Measurements from ENCODE around the gene CARHSP1.
"Not testable (repeated sequence)": the region's sequence is repeated elsewhere in the genome, so short reads cannot be mapped to it uniquely, and the experiment has no call there.

The CARHSP1 gene

DNA sequence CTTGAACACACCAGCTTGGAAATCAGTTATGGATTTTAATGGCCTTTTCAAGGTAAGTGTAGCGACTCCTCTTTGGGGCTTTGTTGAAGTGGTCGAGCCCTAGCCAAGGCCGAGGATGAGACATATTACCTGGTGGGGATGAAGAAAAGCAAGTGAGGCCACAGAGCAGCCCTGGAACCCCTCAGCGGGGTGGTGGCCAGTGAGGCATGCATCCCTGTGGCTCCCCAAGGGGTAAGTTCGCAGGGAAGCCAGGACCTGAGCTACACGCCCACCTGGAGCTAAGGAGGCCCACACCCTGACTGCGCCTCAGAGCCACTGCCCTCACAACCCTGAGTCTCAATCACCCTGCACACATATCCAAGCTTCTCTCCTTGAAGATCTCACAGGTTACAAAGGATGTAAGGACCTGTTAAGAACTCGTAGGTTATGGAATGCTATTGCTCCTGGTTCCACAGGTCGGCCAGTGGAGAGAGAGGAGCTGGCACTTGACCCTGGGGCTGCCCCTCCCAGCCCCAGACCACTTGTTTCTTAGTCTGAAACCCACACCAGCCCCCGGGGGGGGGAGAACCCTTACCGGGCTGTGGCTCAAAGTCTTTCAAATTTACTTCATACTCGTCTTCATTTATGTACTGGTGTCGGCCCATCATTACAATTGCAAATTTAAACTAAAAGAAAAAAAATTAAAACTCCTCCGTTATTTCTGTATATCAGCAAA is 25.3 kb upstream of the CARHSP1 start:
- FAIRE-seq (no peak), DNase-seq (ENCODE audit: low spot score) (no peak)

GRCh38 chr16:8893426-8893825 is 24.6 kb upstream of the CARHSP1 start:
- no peak for DNase-seq (ENCODE audit: low spot score)
- no peak for FAIRE-seq

- DNase-seq (ENCODE audit: low spot score) (no peak), FAIRE-seq (no peak)
These were observed 23.3 kb upstream of the CARHSP1 start for GRCh38 chr16:8892101-8892575.

- FAIRE-seq (no peak), DNase-seq (ENCODE audit: low spot score) (no peak)
These were observed 21.7 kb upstream of the CARHSP1 start for GRCh38 chr16:8890549-8890921.

DNA sequence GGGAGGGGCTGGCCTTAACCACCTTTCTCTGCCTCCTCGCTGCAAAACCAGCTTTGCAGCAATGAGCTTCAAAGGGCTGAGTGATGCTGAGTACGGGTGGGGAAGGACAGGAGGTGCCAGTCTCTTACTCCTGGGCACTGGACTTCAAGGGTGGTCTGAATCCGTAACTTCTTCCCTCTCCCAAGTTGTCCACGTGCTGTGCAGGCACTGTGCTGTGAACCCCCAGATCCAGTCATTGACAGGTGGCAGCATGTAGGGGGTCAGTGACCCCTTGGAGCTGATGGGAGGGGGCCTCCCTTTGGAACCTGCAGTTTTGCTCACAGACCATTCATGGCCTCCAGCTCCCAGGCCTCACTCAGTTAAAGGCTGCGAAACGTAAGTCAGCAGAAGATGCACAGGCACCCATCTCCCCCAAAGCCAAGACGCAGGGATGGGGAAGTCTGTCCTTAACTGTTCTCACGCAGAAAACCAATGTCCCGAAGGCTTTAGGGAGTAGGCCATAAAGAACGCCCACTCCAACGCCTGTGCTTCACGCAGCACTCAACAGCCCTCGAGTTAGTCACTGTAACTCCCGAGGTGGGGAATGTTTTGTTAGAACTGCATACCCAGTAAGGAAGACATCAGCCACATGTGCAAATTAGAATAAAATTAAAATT is 21.2 kb upstream of the CARHSP1 start:
- FAIRE-seq (no peak), DNase-seq (ENCODE audit: low spot score) (no peak)

GRCh38 chr16:8888951-8889892 is 20.4 kb upstream of the CARHSP1 start:
- FAIRE-seq = no peak
- no peak for DNase-seq (ENCODE audit: low spot score)

- FAIRE-seq = peak; percentile 80
- peak; percentile 85 for DNase-seq (ENCODE audit: low spot score)
These were observed 19.2 kb upstream of the CARHSP1 start for GRCh38 chr16:8887952-8888560.

- FAIRE-seq = no peak
- no peak for DNase-seq (ENCODE audit: low spot score)
These were observed 18.6 kb upstream of the CARHSP1 start for GRCh38 chr16:8887431-8887765.

DNA sequence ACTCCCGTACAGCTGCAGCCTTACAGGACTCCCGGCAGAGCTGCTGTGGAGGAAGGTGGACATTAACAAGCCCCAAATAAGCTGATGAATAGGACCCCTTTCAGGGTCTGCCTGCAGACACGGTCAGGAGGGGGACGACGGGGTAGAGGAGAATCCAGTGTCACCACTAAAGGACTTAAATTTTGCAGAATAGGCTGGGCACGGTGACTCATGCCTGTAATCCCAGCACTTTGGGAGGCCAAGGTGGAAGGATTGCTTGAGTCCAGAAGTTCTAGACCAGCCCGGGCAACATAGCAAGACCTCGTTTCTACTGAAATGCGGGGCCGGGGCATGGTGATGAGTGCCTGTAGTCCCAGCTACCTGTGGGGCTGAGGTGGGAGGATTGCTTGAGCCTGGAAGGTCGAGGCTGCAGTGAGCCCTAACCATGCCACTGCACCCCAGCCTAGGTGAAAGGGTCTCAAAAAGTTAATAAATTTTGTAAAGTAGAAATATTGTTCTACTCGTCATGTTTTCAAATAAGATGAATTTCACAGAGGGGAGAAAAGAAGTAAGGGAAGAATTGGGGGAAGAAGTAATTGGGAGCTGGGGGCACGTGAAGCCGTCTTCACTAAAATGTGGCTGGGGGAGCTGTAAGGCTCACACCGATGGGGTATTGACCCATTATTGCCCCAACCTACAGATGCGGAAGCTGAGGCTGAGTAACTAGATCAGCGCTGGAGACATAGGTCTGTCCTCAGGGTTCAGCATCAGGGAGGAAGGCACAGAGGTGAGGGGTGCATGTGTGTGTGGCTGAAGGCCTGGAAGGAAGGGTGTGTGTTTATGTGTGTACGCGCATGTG is 18.0 kb upstream of the CARHSP1 start:
- DNase-seq (ENCODE audit: low spot score) = no peak
- FAIRE-seq = no peak

GRCh38 chr16:8885674-8886592 is 17.1 kb upstream of the CARHSP1 start:
- no peak for FAIRE-seq
- DNase-seq (ENCODE audit: low spot score) = peak; percentile 59

- DNase-seq (ENCODE audit: low spot score) (no peak), FAIRE-seq (no peak)
These were observed 14.0 kb upstream of the CARHSP1 start for GRCh38 chr16:8882725-8883377.

GRCh38 chr16:8882041-8882617 is 13.3 kb upstream of the CARHSP1 start, which contains the start of gene LITAFD:
Gene LITAFD (plus strand): TSS chr16:8882351. CDS start chr16:8884356, 2,005 bp downstream.
- no peak for DNase-seq (ENCODE audit: low spot score)
- FAIRE-seq = no peak

DNA sequence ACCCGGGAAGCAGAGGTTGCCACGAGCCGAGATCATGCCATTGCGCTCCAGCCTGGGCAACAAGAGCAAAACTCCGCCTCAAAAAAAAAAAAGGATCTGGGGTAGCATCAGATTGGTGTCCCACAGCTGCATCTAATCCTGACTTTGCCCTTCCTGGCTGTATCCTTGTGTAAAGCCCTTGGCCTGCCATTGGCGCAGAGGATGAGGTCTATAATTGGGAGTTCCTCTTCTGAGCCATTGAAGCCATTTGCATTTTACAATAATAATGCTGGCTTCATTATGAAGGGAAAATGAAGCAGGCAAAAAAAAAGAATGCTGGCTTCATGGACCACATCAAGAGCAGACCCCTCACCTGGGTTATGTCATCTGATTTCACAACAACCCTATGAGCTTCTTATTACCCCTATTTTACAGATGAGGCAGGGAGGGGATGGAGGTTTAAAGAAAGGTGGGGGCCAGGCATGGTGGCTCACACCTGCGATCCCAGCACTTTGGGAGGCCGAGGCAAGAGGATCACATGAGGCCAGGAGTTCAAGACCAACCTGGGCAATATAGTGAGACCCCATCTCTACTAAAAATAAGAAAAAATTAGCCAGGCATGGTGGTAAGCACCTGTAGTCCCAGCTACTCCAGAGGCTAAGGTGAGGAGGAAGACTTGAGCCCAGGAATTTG is 12.2 kb upstream of the CARHSP1 start:
- FAIRE-seq = no peak
- no peak for DNase-seq (ENCODE audit: low spot score)

DNA sequence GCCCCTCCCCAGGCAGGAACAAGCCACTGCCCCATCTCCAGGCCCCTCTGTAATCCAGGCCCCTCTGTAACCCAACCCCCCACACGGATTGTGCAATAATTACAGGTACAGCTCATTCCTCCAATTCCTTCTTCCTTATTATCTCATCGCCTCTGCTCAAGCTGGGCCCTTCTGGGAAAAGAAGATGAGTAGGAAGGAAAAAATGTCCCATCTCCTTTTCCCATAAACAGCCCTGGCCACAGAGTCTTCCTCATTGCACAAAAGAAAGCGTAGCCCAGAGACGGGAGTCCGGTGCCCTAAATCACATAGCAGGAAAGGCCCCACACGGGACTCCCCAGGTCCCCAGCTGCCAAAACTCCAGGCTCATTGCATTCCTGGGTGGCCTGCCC is 9.7 kb upstream of the CARHSP1 start:
- DNase-seq (ENCODE audit: low spot score) (peak; percentile 84), FAIRE-seq (peak; percentile 74)

DNA sequence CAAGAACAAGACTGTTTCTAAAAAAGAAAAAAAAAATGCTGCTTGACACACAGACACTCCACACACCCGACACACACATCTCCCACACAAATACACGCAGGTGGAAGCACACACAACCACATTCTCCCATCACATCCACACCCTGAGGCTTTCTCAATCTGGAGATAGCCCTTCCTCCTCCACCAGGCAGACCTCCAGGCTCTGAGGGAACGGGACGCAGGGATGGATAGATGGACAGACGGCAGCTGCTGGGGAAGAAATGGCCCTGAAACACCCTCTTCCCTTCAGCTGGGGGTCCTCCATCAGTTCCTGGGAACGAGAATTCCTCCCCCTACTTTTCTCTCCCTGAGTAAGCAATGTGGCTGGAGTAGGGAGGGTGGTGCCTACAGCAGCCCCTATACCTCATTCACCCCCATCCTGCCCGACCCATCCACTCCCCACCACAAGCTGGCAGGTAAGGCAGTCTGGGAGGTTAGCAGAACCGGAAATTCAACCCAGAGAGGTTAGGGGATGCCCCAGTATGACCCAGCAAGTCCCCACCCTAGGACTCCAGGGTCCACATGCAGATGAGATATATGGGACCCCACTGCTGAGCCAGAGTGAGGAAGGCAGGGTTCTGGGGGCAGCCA is 9.2 kb upstream of the CARHSP1 start:
- FAIRE-seq = no peak
- DNase-seq (ENCODE audit: low spot score) = no peak

- not testable (repeated sequence) for DNase-seq (ENCODE audit: low spot score); FAIRE-seq
These were observed 6.5 kb upstream of the CARHSP1 start for GRCh38 chr16:8875317-8875716.

GRCh38 chr16:8874388-8874787 is 5.6 kb upstream of the CARHSP1 start:
- FAIRE-seq = no peak

DNA sequence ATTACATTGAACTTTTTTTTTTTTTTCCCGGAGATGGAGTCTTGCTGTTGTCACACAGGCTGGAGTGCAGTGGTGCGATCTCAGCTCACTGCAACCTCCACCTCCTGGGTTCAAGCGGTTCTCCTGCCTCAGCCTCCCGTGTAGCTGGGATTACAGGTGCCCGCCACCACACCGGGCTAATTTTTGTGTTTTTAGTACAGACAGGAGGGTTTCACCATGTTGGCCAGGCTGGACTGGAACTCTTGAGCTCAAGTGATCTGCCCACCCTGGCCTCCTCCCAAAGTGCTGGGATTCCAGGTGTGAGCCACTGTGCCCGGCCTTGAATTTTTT is 5.0 kb upstream of the CARHSP1 start:
- not testable (repeated sequence) for DNase-seq (ENCODE audit: low spot score); FAIRE-seq

More at GRCh38 chr16:8874388-8874787, 5.6 kb upstream of the CARHSP1 start:
- DNase-seq (ENCODE audit: low spot score) = no peak
